Ammon's horn (tissue), 1 donor: ENCODE data around the gene MVP.
"Not testable (repeated sequence)": the region's sequence is repeated elsewhere in the genome, so short reads cannot be mapped to it uniquely, and the experiment has no call there.

Source experiments
- DNase-seq: peaks from one replicate; pipeline ENCODE4 v3.0.0-alpha.2; 2016; ENCODE audit warnings: low spot score

The MVP gene

DNA sequence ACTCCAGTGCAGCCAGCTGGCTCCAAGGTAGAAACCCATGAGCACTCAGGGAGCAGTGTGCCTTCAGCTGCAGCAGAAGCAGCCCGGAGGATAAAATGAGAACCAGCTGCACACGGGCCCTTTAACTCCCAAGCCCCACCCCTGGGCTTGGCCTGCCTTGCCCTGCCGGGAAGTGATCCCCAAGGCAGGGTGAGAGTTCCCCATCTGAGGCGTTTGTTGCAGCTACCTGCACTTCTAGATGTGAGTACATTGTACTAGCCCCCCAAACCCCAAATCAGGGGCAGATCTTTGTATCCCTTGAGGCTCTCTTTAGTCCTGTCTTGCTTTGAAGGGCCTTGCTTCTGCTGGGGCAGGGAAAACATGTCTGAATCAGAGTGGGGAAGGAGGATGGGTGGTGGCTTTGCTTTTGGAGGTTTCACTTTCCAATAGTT is at the start of gene MVP:
Gene MVP (plus strand): TSS at position 192 of the 431 bp plus-strand sequence. CDS start 10,088 bp downstream, outside the sequence.
- peak; percentile 61 for DNase-seq

- not testable (repeated sequence) for DNase-seq
Observed at GRCh38 chr16:29772330-29772729, 47.9 kb upstream of the MVP start.

DNA sequence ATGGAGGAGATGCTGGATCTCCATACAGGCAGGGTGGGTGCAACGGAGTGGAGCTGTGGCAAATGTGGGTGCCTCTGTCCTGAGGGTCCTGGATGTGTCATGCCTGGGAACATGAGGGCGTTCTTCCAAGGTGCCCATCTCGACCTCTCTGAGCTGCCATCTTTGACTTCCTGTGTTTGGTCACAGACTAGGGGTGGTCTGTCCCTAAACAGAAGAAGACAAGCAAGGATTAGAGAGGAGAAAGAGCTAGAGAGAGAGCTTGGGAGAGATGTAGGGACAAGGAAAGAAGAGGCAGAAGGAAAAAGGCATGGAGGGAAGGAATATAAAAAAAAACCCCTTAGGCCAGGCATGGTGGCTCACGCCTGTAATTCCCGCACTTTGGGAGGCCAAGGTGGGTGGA is 45.5 kb upstream of the MVP start:
- no peak for DNase-seq

DNA sequence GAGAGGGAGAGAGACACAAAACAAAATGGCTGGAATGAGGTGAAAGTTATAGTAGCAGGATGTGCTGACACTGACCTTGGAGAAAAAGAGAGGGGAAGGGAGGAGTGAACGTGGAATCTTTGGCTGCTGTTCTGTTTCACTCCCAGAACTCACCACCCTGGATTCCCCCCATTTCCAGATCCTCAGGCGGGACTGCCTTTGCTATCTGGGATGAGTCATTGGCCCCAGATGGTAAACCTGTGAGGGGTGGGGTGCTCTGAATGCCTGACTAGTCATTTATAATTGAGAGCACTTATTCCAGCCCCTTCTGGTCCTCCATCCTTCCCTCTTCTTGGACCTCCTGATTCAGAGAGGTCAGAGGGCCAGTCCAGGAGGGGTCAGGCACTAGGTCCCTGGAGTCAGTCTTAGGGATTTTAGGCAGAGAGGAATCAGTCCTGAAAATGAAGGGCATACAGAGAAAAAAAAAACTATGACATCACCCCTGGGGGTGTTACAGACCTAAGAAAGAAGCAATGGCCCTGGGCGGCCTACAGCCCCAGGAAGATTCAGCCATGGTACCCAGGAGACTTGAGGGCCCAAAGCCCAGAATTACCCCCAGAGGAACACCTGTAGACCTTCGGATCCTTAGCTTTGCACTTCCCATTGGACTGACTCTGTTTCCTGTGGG is 44.4 kb upstream of the MVP start:
- DNase-seq = no peak

GRCh38 chr16:29777576-29778350 is 42.5 kb upstream of the MVP start, which contains the start of gene ZG16:
Gene ZG16 (plus strand): TSS chr16:29778256. CDS start chr16:29779267, 1,011 bp downstream.
- no peak for DNase-seq

GRCh38 chr16:29779474-29779873 is 40.8 kb upstream of the MVP start:
- no peak for DNase-seq

DNA sequence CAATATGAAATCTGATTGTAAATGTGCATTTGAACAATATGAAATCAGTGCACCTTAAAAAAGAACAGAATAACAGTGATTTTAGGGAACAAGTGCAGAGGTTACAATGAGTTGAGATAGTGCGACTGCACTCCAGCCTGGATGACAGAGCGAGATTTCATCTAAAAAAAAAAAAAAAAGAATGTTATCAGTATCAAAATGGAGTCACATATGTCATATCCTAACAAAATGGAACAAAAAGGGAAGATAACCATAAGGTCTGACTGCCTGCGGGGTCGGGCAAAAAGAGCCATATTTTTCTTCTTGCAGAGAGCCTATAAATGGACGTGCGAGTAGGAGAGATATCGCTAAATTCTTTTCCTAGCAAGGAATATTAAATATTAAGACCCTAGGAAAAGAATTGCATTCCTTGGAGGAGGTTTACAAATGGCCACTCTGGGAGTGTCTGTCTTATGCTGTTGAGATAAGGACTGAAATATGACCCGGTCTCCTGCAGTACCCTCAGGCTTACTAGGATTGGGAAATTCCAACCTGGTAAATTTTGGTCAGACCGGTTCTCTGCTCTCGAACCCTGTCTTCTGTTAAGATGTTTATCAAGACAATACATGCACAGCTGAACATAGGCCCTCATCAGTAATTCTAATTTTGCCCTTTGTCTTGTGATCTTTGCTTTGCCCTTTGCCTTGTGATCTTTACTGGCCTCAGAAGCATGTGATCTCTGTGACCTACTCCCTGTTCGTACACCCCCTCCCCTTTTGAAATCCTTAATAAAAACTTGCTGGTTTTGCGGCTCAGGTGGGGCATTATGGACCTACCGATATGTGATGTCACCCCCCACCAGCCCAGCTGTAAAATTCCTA is 36.9 kb upstream of the MVP start:
- DNase-seq = not testable (repeated sequence)

DNA sequence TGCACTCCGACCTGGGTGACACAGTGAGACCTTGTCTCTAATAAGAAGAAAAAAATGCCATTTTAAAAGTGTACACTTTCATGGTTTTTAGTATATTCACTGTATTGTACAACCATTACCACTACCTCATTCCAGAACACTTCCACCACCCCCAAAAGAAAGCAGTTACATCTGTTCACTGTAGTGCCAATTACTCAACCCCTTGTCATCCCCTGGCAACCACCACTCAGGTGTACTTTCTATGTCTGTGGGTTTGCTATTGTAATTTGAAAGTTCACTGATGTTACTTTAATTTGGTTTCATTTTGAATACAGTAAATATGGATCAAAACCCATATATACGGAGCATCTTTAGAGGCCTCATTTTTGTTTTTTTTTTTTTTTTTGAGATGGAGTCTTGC is 36.1 kb upstream of the MVP start:
- no peak for DNase-seq

DNA sequence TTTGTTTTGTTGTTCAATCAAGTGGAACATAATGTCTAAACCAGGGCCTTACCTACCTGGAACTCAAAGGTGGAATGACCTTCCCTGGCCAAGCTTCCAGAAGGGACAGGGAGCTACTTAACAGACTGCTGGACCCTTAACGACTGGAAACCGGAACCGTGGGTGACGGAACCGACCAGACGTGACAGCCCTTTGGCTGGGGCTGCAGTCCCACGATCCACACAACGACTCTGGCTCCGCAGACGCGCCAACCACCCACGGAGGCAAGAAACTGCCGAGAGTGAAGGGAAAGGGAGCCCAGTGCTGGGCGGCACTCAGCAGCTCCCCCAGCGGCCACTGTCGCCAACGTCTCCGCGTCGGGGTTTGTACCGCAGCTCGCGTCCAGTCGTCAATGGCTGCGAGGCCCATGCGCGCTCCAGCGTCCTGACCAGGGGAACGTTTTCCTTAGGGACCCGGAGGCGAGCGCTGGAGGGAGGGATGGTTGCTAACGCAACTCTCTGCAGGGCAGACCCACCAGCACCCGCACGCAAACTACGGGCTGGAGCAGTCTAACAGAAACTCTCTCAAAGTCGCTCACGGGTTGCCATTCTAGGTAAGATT is 35.3 kb upstream of the MVP start:
- DNase-seq = peak; percentile 78

- DNase-seq = not testable (repeated sequence)
Observed at GRCh38 chr16:29787155-29787554, 33.1 kb upstream of the MVP start.

DNA sequence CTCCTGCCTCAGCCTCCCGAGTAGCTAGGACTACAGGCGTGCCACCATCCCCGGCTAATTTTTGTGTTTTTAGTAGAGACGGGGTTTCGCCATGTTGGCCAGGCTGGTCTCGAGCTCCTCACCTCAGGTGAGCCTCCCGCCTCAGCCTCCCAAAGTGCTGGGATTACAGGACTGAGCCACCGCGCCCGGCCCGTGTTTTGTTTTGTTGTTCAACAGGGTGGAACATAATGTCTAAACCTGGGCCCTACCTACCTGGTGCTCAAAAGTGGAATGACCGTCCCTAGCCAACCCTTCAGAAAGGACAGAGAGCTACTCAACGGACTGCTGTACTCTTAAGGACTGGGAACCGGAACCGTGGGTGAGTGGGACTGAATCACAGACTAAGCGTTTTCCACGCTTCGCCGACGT is 30.5 kb upstream of the MVP start:
- no peak for DNase-seq

- peak; percentile 99 for DNase-seq
Observed at GRCh38 chr16:29790183-29790948, 29.9 kb upstream of the MVP start, which contains the start of gene KIF22. Gene KIF22 (plus strand): TSS chr16:29790751. CDS start chr16:29790760, 9 bp downstream.

GRCh38 chr16:29790949-29791844 is 29.1 kb upstream of the MVP start:
- no peak for DNase-seq

- DNase-seq = no peak
Observed at GRCh38 chr16:29791845-29792807, 28.1 kb upstream of the MVP start.

GRCh38 chr16:29793153-29793552 is 27.1 kb upstream of the MVP start:
- DNase-seq = not testable (repeated sequence)

GRCh38 chr16:29794231-29794710 is 26.0 kb upstream of the MVP start:
- DNase-seq = no peak

DNA sequence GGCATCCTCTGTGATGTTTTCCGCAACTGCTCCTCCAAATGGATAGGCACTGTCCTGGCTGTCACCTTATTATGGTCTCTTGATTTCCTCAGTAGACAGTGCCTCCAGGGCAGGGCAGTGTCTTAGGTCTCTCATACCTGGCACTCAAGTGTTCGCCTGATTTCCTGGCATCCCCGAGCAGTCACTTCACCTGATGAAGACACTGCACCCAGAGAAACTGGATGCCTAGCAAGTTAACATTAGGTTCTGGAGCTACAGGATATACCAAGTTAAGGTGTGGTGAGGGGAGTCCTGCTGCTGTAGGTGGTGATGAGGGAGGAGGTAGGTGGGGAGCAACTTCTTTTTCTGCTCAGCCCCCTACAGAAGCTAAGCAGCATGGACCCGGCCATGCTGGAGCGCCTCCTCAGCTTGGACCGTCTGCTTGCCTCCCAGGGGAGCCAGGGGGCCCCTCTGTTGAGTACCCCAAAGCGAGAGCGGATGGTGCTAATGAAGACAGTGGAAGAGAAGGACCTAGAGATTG is 17.8 kb upstream of the MVP start:
- DNase-seq = no peak

- no peak for DNase-seq
Observed at GRCh38 chr16:29804020-29804419, 16.2 kb upstream of the MVP start.
